ENCODE data around the gene AIP. TPM values are rescaled to one million over a fixed set of nuclear protein-coding genes. Genes with fewer than 3 reads are reported as not detected.

The AIP gene
- total and polyA plus RNA-seq, 9 of the 15 experiments (the other 6 are each of a cell fraction or from before 2014, with no cell fraction given) = 5.2 to 92.5 (median 52.7) TPM

GRCh38 chr11:67463680-67464410 lies 19.0 kb upstream of the AIP start (continued):
- TF ChIP-seq CBX5 (IDR thresholded peaks at IDR 0.05; ENCODE audit: borderline replicate concordance, low read depth) (no peak), HMGXB4 (CRISPR knock-in tag; IDR thresholded peaks at IDR 0.05) (no peak), ELF2 (CRISPR knock-in tag; IDR thresholded peaks at IDR 0.05) (no peak), NR2C1 (IDR thresholded peaks at IDR 0.05) (peak; percentile 13; the same call in 1 of the 2 replicates), NR2C1 (tag; IDR thresholded peaks at IDR 0.05) (peak; percentile 61; the same call in 1 of the 2 replicates), CXXC5 (CRISPR knock-in tag; IDR thresholded peaks at IDR 0.05) (peak; percentile 62; the same call in 1 of the 2 replicates), NFYB (IDR thresholded peaks at IDR 0.05; ENCODE audit: extremely low read depth, insufficient read length) (no peak), HLTF (IDR thresholded peaks at IDR 0.05) (no peak), HBP1 (CRISPR knock-in tag; IDR thresholded peaks at IDR 0.05) (no peak), MBD2 (IDR thresholded peaks at IDR 0.05; ENCODE audit: borderline replicate concordance, low read depth) (peak; percentile 53; the same call in 1 of the 2 replicates), IRF1 (CRISPR knock-in tag; IDR thresholded peaks at IDR 0.05; ENCODE audit: borderline replicate concordance) (no peak), MAFK (IDR thresholded peaks at IDR 0.05; ENCODE audit: low read length) (no peak), ZFP91 (CRISPR knock-in tag; IDR thresholded peaks at IDR 0.05) (no peak), L3MBTL2 (IDR thresholded peaks at IDR 0.05) (no peak), ZNF512 (tag; IDR thresholded peaks at IDR 0.05) (no peak), CSDE1 (IDR thresholded peaks at IDR 0.05) (peak in 1 of 2 experiments; percentile 51; a peak in 1 of 4 replicates), CEBPG (CRISPR knock-in tag; IDR thresholded peaks at IDR 0.05) (peak; percentile 65), CEBPG (tag; conservative IDR thresholded peaks at IDR 0.05 in 1 of 2, IDR thresholded peaks at IDR 0.05 in 1 of 2) (peak in 1 of 2 experiments; percentile 43; a peak in 3 of 4 replicates), PREB (CRISPR knock-in tag; IDR thresholded peaks at IDR 0.05) (no peak), NFIX (CRISPR knock-in tag; IDR thresholded peaks at IDR 0.05; ENCODE audit: low read depth) (no peak), ZNF24 (IDR thresholded peaks at IDR 0.05) (no peak)

Data from K562 (cell line).